ENCODE results near the gene VEPH1. TPM values are rescaled to one million over a fixed set of nuclear protein-coding genes. Genes with fewer than 3 reads are reported as not detected.

The VEPH1 gene
- polyA plus RNA-seq, 4 donors = 48.9 to 67.8 (median 61.3) TPM

DNA sequence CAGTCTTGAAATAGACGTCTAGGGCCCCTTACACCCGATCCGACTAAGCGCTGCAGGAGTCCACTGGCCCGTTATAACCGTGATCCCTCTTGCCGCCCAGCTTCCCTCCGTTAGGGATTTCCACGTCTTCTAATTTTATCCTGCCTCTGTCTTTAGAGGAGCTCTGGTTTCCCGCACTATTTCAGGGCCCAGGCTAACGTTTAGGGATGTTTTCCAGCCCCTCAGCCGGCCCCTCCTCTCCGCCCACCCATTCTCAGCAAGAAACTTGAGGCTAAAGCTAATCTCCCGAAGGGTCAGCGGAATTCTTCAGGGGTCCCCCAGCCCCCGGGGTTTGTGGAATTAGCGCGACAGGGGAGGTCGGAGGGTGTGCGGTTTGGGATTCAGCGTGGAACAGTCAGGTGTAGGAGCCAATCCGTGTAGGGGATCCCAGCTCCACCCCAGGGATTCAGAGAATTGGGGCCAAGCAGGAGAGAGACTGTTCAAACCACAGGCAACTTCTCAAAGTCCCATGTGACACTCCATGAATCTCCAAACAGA lies 65.0 kb downstream of the VEPH1 start:
- DNase-seq (ENCODE audit: low read depth in 4 of 4, low spot score in 3 of 4) = no peak

DNA sequence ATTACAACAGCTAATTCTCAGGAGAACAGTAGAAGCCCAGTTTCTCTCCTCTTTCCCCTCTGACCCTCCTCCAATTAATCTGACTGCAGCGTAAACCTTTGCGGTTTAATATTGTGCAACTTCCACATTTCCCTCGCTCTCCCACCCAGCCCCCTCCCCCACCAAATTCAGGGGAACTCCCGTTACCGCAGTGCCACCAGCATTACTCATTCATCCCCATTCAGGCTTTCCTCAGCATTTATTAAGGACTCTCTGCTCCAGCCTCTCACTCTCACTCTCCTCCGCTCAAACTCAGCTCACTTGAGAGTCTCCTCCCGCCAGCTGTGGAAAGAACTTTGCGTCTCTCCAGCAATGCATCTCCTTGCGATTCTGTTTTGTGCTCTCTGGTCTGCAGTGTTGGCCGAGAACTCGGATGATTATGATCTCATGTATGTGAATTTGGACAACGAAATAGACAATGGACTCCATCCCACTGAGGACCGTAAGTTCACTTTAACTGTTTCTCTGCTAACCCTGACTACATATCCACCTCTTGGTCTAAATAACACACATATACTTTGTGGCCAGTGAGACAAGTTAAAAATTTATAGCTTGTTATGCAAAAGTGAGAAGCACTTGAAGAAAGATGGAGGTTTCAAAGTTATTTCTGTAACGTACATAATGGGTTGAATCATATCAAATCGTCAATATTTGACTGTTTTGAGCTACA lies 66.5 kb downstream of the VEPH1 start, which contains the start of gene PTX3:
PTX3 (plus strand) TSS at position 268 of the 709 bp plus-strand sequence; CDS start at position 352, 84 bp downstream.
- peak in 3 of 4 donors; percentile 33 to 52 (median 52) for DNase-seq (ENCODE audit: low read depth in 4 of 4, low spot score in 3 of 4)

DNA sequence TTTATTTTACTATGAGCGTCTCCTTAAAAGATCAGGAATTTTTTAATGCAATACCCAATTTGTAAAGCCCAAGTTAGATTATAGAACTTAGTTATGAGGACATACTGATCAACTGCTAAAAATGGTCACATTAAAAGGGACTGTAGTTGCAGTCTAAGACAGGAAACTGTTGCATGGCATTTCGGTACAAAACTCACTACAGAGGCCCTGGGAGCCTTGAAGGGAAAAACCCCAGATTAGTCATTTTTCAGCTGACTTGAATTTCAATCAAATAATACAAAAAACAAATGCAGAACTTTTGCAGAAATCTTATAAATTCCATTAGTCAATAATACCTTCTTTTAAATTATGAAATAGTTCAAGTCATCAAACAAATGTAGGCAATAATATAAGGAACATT lies 73.5 kb downstream of the VEPH1 start:
- no peak for DNase-seq (ENCODE audit: low read depth in 4 of 4, low spot score in 3 of 4)

DNA sequence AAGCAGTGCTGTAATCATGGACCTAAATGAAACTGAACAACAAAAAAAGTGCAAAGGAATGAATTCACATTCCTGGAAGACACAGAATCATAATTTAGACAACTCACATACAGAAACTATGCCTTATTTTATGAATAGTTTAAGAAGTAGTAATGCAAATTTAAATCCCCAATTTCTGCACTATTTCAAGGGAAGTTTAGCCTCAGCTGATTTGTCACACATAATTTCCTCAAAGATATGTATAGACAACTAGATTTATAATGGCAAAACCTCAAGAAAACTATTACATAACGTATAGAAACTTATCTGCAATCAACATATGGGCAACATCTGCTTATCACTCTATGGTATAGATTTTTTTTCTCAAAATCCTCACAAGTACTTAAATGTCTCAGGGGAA lies 74.4 kb downstream of the VEPH1 start:
- no peak for DNase-seq (ENCODE audit: low read depth in 4 of 4, low spot score in 3 of 4)

DNA sequence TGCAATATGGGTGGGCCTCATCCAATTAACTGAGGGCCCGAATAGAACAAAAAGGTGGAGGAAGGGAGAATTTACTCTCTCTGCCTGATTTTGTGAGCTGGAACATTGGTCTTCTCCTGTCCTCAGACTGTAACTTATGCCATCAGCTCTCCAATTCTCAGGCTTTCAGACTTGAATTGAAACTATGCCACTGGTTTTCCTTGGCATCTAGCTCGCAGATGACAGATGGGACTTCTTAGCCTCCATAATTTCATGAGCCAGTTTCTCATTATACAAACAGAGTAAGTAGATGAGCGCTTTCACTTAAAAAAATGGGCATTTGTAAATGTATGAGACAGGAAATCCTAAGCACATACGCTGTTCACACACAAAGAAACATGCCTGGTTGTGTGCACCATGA lies 75.3 kb downstream of the VEPH1 start:
- DNase-seq (ENCODE audit: low read depth in 4 of 4, low spot score in 3 of 4) = no peak

DNA sequence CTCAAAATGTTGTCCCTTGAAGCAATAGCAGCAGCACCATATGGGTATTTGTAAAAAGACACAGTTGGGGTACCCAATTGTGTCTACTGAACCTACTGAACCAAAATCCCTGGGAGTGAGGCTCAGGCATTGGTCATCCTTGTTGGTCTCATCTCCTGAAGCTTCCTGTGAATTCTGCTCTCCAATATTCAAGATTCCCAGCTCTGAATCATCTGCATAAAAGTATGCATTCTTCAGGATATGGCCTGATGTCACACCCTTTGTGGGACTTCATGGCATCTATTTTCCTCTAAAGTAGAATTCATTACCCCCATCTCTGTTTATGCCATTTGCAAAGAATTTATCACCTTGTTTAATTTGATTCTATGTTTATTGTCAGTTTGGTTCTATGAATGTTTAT lies 79.9 kb downstream of the VEPH1 start:
- DNase-seq (ENCODE audit: low read depth in 4 of 4, low spot score in 3 of 4) = no peak

DNA sequence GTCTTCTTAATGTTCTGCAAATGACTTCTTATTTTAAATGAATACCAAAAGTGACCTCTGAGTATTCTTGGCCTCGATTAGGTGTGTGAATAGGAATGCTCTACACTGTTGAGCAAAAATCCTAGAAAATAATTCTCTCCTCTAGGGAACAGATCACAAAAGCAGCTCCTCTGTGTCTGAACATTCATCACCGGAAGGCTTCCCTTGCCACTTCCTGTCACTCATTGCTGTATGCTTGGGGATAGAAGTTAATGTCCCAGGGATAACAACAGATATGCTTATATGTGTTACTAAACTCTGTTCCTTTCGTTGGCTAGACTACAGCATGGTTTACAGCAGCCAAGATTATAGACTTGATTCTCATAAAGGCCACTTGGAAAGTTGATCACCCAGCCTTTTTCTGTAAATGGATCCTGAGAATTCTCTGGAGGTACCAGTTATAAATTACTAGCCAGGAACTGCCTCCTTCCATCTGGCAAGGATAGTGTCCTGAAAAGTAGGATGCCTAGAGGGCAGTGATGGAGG lies 82.5 kb downstream of the VEPH1 start:
- DNase-seq (ENCODE audit: low read depth in 4 of 4, low spot score in 3 of 4) = no peak

DNA sequence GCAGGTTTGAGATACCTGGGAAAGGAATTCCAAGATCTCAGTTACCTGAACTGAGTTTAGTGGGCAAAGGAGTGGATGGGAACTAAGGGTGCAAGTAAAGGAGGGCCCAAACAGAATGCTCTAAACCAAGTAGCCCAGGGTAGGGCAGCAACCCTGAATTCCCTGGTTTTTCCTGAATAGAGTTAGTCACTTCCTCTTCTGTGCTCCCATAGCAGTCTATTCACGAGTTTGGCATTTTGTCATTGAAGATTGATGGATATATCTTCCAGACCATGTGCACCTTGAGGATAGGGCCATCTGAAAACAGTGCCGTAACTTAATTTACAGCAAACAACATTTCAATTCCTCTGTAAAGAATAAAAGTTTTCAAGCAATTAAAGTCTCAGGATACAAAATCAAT lies 85.1 kb downstream of the VEPH1 start:
- DNase-seq (ENCODE audit: low read depth in 4 of 4, low spot score in 3 of 4) = no peak

DNA sequence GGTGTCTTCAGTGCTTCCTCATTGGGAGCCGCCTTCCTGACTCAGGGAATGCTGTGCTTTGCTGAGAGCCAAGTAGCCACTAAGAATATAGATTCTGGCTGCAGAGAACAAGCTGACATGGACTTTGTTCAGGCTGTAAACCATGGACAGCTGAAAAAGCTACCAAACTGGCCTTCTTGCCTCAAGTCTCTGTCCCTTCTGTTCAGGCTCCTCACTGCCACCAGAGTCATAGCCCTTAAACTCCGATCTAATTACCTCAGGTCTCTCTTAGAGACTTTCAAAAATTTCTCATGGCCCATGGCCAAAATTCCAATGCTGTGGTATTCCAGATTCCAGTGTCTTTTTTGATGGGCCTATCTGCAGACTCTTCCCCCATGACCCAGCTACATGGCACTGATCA lies 86.0 kb downstream of the VEPH1 start:
- no peak for DNase-seq (ENCODE audit: low read depth in 4 of 4, low spot score in 3 of 4)

DNA sequence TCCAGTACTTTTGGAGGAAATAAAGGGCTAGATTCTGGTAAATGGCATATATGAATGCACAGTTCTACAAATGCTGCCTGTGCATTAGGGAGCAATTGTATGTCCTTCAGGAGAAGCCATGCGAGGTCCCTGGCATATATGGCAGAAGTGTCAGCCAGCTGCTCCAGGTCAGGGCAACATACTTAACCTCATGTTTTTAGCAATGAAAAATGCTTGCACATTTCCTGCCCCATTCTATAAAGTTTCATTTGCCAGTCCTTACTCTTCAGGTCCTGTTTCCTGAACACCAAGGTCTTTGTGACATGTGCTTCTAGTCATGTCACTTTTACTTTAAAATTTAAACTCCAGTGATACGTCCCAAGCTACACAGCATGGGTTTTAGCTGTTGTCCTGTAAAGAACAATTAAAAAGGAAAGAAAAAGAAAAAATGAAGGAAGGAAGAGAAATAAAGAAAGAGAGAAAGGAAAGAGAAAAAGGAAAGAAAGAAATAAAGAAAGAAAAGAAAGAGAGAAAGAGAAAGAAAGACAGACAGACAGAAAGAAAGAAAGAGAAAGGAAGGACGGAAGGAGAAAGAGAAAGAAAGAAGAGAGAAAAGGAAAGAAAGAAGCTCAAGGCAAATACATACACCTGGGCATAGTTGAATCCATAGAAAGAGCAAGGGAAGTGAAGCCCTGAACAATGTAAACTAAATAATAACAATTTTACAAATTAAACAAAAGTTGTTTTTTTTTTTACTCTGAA lies 86.7 kb downstream of the VEPH1 start:
- DNase-seq (ENCODE audit: low read depth in 4 of 4, low spot score in 3 of 4) = no peak

DNA sequence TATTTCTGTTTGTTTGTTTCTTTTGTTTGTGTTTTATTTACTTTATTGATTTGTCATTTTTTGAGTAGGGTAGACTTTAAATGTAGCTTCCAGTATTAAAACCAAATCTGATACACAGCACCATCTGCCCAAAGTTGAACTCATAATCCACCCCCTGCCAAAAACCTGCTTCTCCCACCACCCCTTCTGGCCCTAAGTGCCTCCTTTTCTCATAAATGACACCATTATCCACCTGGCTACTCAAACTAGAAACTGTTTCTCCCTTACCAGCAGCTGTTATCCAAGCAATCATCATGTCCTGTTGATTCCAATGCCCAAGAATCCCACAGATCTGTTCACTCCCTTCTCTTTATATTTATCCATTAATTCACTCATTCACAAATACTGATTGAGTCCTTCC lies 88.4 kb downstream of the VEPH1 start:
- DNase-seq (ENCODE audit: low read depth in 4 of 4, low spot score in 3 of 4) = no peak

DNA sequence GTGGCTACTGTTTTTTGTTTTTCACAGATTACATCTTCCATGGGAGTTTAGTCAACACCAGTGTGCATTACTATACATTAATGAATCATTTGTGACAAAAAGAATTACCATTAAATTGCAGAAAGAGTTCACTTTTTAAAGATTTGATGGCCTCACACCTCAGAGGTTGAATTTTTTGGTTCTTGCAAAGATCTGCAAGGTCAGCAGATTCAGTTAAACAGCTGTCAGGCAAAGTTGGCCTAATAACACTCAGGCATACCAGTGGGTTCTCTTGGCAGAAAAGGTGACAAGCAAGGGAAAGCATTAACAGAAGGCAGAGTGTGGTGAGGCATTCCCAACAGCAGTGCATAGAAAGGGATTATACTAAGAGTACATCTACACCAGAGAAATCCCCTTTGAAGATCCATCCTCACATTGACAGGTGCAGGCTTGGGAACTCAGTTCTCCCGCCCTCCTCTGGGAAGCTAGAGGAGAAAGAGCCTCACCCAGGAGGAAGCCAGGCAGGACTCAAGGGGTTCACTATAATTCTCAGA lies 90.8 kb downstream of the VEPH1 start:
- DNase-seq (ENCODE audit: low read depth in 4 of 4, low spot score in 3 of 4) = no peak

DNA sequence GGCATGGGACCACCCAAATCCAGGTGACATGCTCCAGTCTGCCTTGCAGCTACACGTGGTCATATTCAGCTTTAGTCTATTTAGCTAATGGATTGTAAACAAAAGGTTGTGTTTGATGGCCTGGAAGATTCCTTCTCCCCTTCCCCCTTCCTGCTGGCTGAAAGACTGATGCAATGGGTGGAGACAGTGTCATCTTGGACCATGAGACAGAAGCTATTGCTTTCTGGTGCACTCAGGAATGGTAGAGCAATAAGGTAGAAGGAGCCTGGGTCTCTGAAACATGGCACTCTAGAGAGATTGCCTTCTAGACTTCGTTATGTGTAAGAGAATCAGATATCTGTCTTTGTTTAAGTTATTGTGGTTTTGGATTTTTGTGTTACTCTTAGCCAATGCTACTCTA lies 92.3 kb downstream of the VEPH1 start:
- DNase-seq (ENCODE audit: low read depth in 4 of 4, low spot score in 3 of 4) = no peak

DNA sequence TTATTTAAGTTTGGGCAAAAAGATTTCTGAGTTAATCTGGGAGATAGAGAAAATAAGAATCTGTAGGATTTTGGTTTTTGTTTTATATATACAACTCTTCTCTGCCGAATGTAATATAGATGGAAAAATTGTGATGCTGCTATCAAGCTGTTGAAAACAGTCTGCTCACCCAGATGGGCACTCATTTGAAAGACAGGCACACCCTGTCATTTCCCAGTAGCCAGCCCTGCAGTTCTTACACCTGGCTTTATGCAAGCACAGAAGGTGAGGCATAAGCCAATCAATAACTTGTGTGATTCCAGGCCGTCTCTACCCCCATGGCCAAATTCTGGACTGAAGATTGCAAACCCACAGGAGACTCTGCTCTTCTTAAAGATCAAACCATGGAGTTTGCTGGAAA lies 93.7 kb downstream of the VEPH1 start:
- DNase-seq (ENCODE audit: low read depth in 4 of 4, low spot score in 3 of 4) = no peak

DNA sequence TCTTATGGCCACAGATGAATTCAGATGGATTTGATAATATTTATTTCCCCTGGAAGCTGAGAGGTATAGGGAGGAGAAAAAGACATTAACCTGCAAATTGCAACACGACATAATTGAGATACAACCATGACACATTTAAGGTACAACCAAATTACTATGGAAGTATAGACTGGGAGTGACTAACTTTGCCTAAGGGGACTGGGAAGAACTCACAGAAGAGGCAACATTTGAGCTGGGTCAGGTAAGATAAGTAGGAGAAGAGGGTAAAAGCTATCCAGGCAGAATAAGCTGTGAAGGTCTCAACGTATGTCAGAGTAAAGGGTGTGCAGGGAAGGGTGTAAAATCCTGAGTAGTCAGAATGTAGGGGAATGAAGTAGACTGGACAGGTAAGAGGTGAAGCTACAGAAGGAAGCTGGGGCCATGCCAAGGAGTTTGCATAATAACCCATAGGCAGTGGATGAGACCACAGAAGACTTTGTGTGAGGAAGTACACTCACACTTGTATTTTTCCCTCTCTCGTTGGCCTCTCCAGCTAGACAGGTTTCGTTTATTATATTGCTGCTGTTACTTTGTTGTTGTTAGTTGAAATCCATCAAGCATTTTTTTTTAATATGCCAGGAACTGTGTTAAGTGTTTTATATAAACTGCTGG lies 94.6 kb downstream of the VEPH1 start:
- no peak for DNase-seq (ENCODE audit: low read depth in 4 of 4, low spot score in 3 of 4)

DNA sequence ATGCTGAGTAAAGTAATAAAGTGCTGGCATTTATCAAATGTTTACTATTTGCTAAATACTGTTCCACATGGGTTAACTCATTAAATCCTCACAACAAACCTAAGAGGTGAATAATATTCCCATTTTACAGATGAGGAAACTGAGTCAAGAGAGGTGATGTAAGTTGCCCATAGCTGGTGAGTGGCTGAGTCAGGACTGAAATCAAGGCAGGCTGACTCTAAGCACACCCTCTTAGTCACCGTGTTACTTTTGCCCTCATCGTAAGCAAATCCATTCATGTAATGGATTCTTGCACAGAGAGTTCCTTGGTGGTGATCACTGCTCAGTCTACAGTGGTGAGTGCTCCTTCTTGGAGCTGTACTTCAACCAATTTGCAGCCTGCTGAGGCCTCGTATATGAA lies 95.4 kb downstream of the VEPH1 start:
- DNase-seq (ENCODE audit: low read depth in 4 of 4, low spot score in 3 of 4) = no peak

DNA sequence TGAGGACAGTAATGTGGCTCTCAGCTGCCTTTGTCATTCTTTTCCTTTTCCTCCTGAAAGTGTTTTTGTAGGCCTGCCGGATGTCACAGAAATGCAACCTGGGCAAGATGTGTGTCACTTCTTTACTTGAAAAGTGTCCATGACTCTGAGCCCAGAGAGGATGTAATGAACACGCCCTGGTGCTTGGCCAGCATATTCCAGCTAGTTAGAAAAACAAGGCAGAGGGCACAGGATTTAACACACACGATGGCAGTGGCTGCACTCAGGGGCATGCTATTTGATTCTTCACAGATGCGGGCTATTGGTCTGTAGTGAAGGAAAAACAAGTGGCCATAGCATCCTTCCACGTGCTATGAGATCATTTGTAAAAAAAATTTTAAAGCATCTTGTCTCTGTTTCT lies 96.8 kb downstream of the VEPH1 start:
- no peak for DNase-seq (ENCODE audit: low read depth in 4 of 4, low spot score in 3 of 4)

DNA sequence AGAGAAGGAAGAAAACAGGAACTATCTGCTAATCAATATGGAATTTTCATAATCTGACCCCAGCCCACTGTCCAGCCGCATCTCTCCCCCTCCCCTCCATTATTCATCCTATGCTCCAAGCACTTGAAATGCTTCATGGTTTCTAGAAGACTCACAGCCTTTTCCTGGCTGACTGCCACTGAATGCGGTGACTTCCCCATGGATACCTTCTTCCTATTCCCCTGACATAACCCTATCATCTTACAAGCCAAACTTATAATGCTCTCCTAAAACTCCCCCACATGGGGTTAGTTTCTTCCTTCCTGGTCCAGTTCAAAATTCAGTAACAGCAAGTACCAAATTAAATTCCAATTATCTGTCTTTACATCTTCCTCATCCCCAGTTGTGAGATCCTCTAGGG lies 97.8 kb downstream of the VEPH1 start:
- DNase-seq (ENCODE audit: low read depth in 4 of 4, low spot score in 3 of 4) = no peak

DNA sequence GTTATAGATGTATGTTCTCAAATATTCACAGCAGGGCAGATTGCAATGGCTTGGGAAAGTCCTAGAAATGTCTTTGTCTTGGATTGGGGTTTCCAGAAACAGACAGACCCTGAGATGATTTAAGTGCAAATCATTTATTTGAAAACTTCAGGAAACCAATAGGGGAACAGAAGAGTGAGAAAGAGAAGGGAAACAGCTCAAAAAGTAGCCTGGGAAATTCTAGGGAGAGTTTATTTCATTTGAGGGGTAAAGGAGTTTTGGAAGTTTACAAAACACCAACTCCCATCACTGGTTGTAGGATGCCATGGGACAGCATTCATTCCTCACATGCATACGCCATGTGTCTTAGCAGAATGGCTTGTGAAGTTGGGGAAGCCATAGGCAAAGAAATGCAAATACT lies 98.8 kb downstream of the VEPH1 start:
- no peak for DNase-seq (ENCODE audit: low read depth in 4 of 4, low spot score in 3 of 4)

DNA sequence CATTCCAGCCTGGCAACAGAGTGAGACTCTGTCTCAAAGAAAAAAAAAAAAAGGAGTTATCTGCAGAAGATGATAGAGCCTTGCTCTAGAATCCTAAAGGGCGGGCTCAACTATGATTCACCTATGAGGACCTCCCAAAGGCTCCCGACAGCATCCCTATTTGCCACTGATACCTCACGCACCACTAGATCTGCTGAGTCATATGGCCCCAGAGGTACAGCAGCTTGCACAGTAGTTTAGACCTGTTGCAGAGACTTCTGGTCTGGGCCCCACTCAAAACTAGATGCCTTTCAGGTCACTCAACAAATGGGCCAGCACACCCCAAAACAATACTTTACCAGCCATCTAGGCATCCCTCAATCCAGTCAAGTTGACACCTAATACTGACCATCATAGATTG lies 104.6 kb downstream of the VEPH1 start:
- DNase-seq (ENCODE audit: low read depth in 4 of 4, low spot score in 3 of 4) = no peak

DNA sequence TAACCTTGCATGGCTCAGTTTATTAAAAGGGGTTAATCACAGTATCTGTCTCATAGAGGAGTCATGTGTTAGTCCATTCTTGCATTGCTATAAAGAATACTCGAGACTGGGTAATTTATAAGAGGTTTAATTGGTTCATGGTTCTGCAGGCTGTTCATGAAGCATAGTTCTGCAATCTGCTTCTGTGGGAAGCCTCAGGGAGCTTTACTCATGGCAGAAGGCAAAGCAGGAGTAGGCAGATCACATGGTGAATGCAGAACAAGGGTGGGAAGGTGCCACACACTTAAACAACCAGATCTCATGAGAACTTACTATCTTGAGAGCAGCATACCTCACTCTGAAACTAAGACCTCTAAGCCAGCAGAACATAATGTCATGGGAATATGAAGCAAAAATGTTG lies 108.8 kb downstream of the VEPH1 start:
- DNase-seq (ENCODE audit: low read depth in 4 of 4, low spot score in 3 of 4) = no peak

All from right renal pelvis (tissue), 4 donors.